GM12864 (cell line): Measurements from ENCODE around the gene HDAC4.

Source experiments
- DNase-seq: peaks from one replicate; pipeline ENCODE4 v3.0.0-alpha.2; 2011; ENCODE audit warnings: low read depth
- H3K4me3 ChIP-seq: 2 replicates; pipeline ENCODE4 v1.5.1; 2011; ENCODE audit warnings: mild to moderate bottlenecking, low read depth, low read length, control low read depth
- TF ChIP-seq, protein P1 (sequence below): IDR thresholded peaks from 2 replicates; pipeline ENCODE4 v1.5.1; 2011; ENCODE audit warnings: low read depth, mild to moderate bottlenecking, moderate library complexity, low read length, control low read depth, inconsistent platforms; ENCODE audit errors: missing control alignments

The HDAC4 gene

DNA sequence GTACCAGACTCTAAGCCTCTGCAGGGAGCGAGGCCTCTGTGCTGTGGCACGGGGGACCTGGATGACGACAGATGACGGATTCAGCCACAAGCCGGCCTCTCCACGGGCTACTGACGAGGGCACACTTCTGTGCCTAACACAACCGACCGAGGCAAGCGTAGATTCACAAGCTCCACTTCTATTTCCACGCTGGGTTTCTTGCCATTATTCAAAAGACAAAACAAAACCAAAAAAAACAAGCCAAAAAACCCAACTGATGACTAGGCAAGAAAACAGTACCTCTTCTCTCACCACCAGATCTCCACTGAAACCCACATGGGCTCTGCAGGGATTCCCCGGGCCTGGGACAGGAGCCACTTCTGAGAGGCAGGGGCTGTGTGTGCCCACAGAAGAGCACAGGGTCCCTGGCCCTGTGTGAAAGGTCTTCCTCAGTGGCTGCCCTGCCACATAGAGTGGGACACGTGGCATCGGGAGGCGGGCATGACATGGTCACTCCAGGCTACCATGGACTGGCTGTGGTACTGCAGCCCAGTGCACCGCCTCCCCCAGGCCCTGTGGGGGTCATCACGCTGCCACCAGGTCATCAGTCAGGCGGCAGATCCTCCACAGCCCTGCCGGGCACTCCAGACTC is 254.7 kb downstream of the HDAC4 start:
- DNase-seq, result peak; percentile 12
- H3K4me3 ChIP-seq, result no peak overlapping the region
- TF ChIP-seq, protein P1, sequence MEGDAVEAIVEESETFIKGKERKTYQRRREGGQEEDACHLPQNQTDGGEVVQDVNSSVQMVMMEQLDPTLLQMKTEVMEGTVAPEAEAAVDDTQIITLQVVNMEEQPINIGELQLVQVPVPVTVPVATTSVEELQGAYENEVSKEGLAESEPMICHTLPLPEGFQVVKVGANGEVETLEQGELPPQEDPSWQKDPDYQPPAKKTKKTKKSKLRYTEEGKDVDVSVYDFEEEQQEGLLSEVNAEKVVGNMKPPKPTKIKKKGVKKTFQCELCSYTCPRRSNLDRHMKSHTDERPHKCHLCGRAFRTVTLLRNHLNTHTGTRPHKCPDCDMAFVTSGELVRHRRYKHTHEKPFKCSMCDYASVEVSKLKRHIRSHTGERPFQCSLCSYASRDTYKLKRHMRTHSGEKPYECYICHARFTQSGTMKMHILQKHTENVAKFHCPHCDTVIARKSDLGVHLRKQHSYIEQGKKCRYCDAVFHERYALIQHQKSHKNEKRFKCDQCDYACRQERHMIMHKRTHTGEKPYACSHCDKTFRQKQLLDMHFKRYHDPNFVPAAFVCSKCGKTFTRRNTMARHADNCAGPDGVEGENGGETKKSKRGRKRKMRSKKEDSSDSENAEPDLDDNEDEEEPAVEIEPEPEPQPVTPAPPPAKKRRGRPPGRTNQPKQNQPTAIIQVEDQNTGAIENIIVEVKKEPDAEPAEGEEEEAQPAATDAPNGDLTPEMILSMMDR, result no peak

DNA sequence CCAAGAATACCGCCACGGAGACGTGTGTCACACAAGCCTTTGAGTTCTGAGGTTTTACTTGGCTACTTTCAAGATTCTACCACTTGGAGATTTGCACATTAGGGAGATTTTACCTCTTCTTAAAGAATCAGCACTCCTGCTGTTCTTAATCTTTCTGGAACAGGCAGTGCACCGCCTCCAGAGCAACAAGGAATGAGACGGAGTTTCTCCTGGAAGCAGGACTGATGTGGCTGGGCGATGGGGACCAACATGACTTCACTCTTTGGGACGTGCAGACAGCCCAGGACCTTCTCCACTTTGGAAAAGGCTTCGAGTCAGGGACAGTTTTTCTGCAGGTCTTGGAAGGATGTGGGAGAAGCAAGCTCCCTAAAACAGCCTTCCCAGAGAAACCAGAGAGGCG is 255.2 kb downstream of the HDAC4 start:
- DNase-seq, result no peak
- TF ChIP-seq, protein P1, result no peak
- no peak overlapping the region for H3K4me3 ChIP-seq

DNA sequence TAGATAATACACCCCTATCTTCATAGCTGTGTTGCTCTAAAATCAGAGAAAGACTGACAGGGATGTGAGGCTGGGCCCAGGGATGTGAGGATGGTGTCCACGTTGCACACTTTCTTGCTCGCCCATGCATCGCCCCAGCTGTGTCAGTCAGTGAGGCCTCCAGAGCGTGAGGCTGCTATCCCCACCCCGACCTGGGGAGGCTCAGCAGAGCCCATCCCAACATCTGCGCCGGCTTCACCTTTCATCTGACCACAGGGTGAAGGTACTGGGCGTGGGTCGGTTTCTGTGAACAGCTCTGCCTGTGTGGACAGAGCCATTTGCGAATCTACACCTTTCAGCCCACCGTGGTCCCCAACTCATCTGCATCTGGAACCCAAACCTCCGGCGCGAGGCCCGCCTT is 255.7 kb downstream of the HDAC4 start:
- no peak overlapping the region for H3K4me3 ChIP-seq
- no peak for DNase-seq
- TF ChIP-seq, protein P1, result no peak

DNA sequence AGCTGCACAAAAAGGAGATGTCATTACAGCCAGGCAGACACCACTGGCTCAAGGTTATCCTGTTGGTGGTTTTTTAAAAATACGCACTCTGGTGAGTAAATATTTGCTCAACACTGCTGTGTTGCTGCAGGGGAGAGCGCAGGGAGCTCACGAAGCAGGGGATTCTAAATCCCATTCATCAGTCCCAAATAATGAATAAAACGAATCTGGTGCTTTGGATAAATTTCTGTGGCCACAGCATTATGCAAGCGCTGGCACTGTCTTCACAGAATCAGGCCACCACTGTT is 256.2 kb downstream of the HDAC4 start:
- TF ChIP-seq, protein P1, result no peak
- no peak overlapping the region for H3K4me3 ChIP-seq
- DNase-seq, result no peak

DNA sequence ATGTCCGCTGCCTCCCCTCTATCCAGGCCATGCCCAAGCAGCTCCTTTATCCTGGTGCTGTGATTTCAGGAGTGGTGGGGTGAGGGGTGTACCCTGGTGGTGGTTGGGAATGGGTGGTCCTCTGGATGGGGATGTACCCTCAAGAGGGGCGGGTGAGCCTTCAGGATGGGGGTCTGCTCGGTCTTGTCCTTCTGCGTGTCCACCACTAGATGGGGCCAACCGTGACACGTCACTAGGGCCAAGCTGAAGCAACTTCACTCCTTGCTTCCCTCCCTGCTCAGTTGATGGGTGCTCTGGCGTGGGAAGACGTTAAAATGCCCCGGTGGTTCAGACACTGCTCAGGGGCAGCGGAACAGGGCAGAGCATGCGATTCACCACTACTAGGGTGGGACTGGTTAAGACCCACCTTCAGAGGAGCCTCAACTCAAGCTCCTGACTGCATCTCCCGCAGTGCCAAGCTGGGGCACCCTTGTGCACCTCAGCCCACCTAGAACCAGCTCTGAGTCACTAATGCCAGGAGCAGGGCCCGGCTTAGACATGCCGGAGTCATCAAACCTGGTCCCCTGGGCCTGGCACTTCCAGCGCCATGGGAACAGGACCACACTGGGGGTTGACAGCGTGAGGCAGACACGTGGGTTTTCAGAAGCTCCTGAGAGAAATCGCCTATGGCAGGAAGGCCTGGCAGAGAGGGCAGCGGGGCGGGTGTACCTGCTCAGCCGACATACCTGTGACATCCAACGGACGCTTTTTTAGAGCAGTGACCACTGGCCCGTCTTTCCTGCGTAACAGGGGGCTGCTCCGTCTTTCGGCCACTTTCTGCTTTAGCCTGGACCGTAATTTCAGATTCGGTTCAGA is 256.7 kb downstream of the HDAC4 start:
- no peak for DNase-seq
- TF ChIP-seq, protein P1, result peak; percentile 79
- H3K4me3 ChIP-seq, result no peak overlapping the region

DNA sequence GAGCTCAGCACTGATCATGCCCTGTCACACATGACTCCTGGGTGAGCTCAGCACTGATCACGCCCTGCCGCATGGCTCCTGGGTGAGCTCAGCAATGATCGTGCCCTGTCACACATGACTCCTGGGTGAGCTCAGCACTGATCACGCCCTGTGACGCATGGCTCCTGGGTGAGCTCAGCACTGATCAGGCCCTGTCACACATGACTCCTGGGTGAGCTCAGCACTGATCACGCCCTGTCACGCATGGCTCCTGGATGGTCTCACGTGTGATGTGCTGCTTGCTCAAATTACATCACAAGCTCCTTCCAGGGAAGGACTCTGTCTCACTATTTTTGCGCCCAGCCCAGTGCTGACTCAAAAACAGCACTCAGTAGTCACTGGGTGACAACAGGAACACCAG is 258.0 kb downstream of the HDAC4 start:
- H3K4me3 ChIP-seq, result no peak overlapping the region
- TF ChIP-seq, protein P1, result no peak
- DNase-seq, result no peak

DNA sequence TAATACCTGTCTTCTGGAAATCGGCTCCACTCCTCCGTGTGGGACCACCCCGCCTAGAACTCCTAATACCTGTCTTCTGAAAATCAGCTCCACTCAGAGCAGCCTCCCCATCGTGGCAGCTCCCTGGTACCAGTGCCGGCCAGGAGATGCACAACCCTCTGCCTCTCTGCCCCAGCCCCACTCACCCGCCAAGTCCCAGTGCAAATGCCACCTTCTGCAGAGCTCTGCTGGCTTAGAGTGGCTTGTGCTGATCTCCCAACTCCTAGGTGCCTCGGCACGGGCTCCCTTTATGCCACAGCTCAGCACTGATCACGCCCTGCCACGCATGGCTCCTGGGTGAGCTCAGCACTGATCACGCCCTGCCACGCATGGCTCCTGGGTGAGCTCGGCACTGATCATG is 258.5 kb downstream of the HDAC4 start:
- TF ChIP-seq, protein P1, result no peak
- no peak overlapping the region for H3K4me3 ChIP-seq
- DNase-seq, result no peak
